Measurements from ENCODE around the gene PDE6C.
A peak's percentile ranks its signal among the peaks of the same experiment; 100 is the strongest.
"Not testable (repeated sequence)": the region's sequence is repeated elsewhere in the genome, so short reads cannot be mapped to it uniquely, and the experiment has no call there.

PDE6C gene

GRCh38 chr10:93652857-93653256 lies 40.5 kb downstream of the PDE6C start:
- DNase-seq = no peak

- no peak for DNase-seq
Observed at GRCh38 chr10:93654201-93654600, 41.9 kb downstream of the PDE6C start.

- DNase-seq = no peak
Observed at GRCh38 chr10:93656155-93656554, 43.8 kb downstream of the PDE6C start.

GRCh38 chr10:93657757-93658156 lies 45.4 kb downstream of the PDE6C start:
- no peak for DNase-seq

GRCh38 chr10:93666030-93666429 lies 53.7 kb downstream of the PDE6C start:
- no peak for DNase-seq

GRCh38 chr10:93667795-93668194 lies 55.5 kb downstream of the PDE6C start:
- no peak for DNase-seq

- no peak for DNase-seq
Observed at GRCh38 chr10:93670372-93670771, 58.0 kb downstream of the PDE6C start.

GRCh38 chr10:93671042-93671441 lies 58.7 kb downstream of the PDE6C start:
- DNase-seq = no peak

- no peak for DNase-seq
Observed at GRCh38 chr10:93672022-93672678, 59.8 kb downstream of the PDE6C start.

GRCh38 chr10:93672890-93673289 lies 60.6 kb downstream of the PDE6C start:
- no peak for DNase-seq

- DNase-seq = no peak
Observed at GRCh38 chr10:93673791-93674190, 61.5 kb downstream of the PDE6C start.

GRCh38 chr10:93678386-93678785 lies 66.0 kb downstream of the PDE6C start:
- no peak for DNase-seq

- DNase-seq = no peak
Observed at GRCh38 chr10:93678805-93679587, 66.7 kb downstream of the PDE6C start.

- no peak for DNase-seq
Observed at GRCh38 chr10:93680412-93681047, 68.2 kb downstream of the PDE6C start.

GRCh38 chr10:93687737-93688136 lies 75.4 kb downstream of the PDE6C start:
- no peak for DNase-seq

- no peak for DNase-seq
Observed at GRCh38 chr10:93695740-93696139, 83.4 kb downstream of the PDE6C start.

- not testable (repeated sequence) for DNase-seq
Observed at GRCh38 chr10:93696582-93696981, 84.2 kb downstream of the PDE6C start.

GRCh38 chr10:93697207-93697606 lies 84.9 kb downstream of the PDE6C start:
- no peak for DNase-seq

- no peak for DNase-seq
Observed at GRCh38 chr10:93701866-93702209, 89.5 kb downstream of the PDE6C start.

- peak; percentile 38 for DNase-seq
Observed at GRCh38 chr10:93702210-93703001, 90.1 kb downstream of the PDE6C start, which contains the start of gene FRA10AC1. Gene FRA10AC1 (minus strand): TSS chr10:93702592. CDS start chr10:93700106, 2,486 bp downstream.

GRCh38 chr10:93703066-93703465 lies 90.7 kb downstream of the PDE6C start:
- DNase-seq = peak; percentile 32

- no peak for DNase-seq
Observed at GRCh38 chr10:93703841-93704240, 91.5 kb downstream of the PDE6C start.

GRCh38 chr10:93704451-93704850 lies 92.1 kb downstream of the PDE6C start:
- DNase-seq = no peak
